ENCODE data around the gene PRDM5. TPM values are rescaled to one million over a fixed set of nuclear protein-coding genes. Genes with fewer than 3 reads are reported as not detected.

PRDM5 gene
- total and polyA plus RNA-seq, 4 donors, result 4.4 to 26.0 (median 9.3) TPM

DNA sequence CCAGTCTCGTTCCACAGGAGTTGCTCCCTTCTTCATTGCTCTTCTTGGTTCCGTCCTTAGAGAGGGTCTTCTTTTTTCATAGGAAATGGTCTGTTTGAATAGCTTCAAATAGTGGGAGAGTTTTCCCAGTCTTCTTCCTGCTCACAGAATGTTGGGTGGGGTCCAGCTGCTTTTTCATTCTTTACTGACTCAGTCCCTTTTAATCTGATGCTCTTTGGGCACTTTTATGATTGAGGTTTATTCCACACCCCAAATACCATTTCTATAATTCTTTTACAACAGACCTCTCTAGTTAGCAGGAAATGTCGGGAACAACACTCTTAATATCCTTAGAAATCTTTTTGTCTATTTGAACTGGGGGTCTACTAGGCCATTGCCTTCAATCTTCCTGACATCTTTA lies 239.5 kb downstream of the PRDM5 start:
- 85% methylated on average over 3 of the region's 3 CpGs for WGBS, 2 donors
- ATAC-seq (ENCODE audit: low FRiP score) (no peak), DNase-seq (no peak)
- no peaks in the 10 kb centered on the region for H3K9me3 ChIP-seq (ENCODE audit: control insufficient read depth, low read length)
- H3K27ac ChIP-seq (ENCODE audit: low read depth in 1 of 2, low read length in 2 of 2), result no peak overlapping the region
- no peaks in the 10 kb centered on the region for H3K4me1 ChIP-seq (ENCODE audit: control insufficient read depth in 1 of 2, insufficient read depth in 2 of 2, low read length in 2 of 2)
- H3K36me3 ChIP-seq (ENCODE audit: control insufficient read depth in 1 of 2, insufficient read depth in 2 of 2, low read length in 1 of 2), result no peaks in the 10 kb centered on the region
- intact Hi-C loops (cut with DNase I), result no loop called here
- no peak overlapping the region for H3K4me3 ChIP-seq (ENCODE audit: low read length in 2 of 2)
- no peaks in the 10 kb centered on the region for H3K27me3 ChIP-seq (ENCODE audit: control insufficient read depth in 1 of 2, insufficient read depth in 2 of 2, low read length in 1 of 2)

DNA sequence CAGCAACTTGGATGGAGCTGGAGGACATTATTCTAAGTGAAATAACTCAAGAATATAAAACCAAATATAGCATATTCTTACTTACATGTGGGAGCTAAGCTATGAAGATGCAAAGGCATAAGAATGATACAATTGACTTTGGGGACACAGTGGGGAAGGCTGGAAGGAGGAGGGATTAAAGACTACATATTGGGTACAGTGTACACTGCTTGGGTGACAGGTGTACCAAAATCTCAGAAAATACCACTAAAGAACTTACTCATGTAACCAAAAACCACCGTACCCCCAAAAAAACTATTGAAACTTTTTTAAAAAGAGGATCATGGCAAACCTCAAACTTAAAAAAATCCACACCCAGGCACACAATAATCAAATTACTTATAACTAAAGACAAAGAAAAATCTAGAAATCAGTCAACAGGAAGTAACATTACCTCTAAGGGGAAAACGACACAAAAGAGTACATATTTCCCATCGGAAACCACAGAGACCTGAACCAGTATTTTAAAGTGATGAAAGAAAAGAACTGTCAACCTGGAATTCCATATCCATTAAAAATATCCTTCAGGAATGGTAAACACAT lies 241.8 kb downstream of the PRDM5 start:
- Histone ChIP-seq H3K36me3 (ENCODE audit: control insufficient read depth in 1 of 2, insufficient read depth in 2 of 2, low read length in 1 of 2) (no peaks in the 10 kb centered on the region), H3K4me3 (ENCODE audit: low read length in 2 of 2) (no peak overlapping the region), H3K27ac (ENCODE audit: low read depth in 1 of 2, low read length in 2 of 2) (no peak overlapping the region), H3K27me3 (ENCODE audit: control insufficient read depth in 1 of 2, insufficient read depth in 2 of 2, low read length in 1 of 2) (no peaks in the 10 kb centered on the region), H3K4me1 (ENCODE audit: control insufficient read depth in 1 of 2, insufficient read depth in 2 of 2, low read length in 2 of 2) (no peaks in the 10 kb centered on the region), H3K9me3 (ENCODE audit: control insufficient read depth, low read length) (no peaks in the 10 kb centered on the region)
- intact Hi-C loops (cut with DNase I), result no loop called here
- no peak for DNase-seq
- WGBS, 2 donors, result 74 to 95% methylated on average over 3 of the region's 3 CpGs
- ATAC-seq (ENCODE audit: low FRiP score), result no peak

DNA sequence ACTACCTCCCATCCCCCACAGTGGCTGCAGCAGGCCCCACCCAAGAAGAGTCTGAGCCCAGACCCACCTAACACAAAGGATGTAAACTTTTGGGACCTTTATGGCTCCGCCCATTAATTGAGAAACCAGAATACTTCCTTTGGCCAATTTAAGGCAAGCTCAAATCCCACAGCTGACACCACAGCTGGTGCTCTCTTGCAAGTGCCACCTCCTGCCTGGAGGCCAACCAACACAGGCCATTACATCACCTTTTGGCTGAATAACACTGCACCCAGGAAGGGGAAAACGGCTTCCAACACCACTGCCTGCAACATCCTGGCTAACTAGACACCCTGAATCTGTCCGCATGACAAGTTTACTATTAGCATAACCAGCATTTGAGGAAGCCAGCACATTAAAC lies 248.8 kb downstream of the PRDM5 start:
- no peaks in the 10 kb centered on the region for H3K4me1 ChIP-seq (ENCODE audit: control insufficient read depth in 1 of 2, insufficient read depth in 2 of 2, low read length in 2 of 2)
- WGBS, 2 donors, result 81 to 82% methylated on average over 3 of the region's 3 CpGs
- ATAC-seq (ENCODE audit: low FRiP score), result no peak
- no peak overlapping the region for H3K27ac ChIP-seq (ENCODE audit: low read depth in 1 of 2, low read length in 2 of 2)
- H3K9me3 ChIP-seq (ENCODE audit: control insufficient read depth, low read length), result peaks cover 10% of the 10 kb centered on the region
- no peaks in the 10 kb centered on the region for H3K27me3 ChIP-seq (ENCODE audit: control insufficient read depth in 1 of 2, insufficient read depth in 2 of 2, low read length in 1 of 2)
- H3K4me3 ChIP-seq (ENCODE audit: low read length in 2 of 2), result no peak overlapping the region
- intact Hi-C loops (cut with DNase I), result no loop called here
- DNase-seq, result no peak
- H3K36me3 ChIP-seq (ENCODE audit: control insufficient read depth in 1 of 2, insufficient read depth in 2 of 2, low read length in 1 of 2), result peaks cover 0 to 2% of the 10 kb centered on the region in 2 donors

DNA sequence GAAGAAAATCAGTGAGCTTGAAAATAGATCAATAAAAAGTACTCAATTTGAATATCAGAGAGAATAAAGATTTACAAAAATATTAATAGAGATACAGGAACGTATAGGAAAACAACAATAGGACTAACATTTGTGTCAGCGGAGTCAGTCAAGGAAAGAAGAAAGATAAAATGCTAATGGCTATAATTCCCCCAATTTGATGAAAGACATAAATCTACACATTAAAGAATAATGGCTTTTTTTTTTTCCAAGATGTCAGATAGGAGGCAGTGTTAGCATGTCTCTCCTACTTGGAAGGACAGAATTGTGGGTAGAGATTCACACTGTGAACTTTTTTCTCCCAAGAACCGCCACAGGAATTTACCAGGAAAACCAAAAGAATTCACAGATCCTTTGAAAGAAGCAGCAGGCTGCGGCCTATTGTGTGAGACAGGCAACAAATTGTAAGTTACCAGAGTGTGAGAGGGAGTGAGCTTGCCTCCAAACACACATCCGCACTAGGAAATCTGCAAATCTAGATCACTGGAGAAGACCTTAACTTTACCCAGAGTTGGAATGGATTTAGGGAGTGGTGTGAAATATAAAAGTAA lies 249.9 kb downstream of the PRDM5 start:
- intact Hi-C loops (cut with DNase I), result no loop called here
- H3K4me3 ChIP-seq (ENCODE audit: low read length in 2 of 2), result no peak overlapping the region
- WGBS, 2 donors, result 92 to 93% methylated on average over 5 of the region's 5 CpGs

DNA sequence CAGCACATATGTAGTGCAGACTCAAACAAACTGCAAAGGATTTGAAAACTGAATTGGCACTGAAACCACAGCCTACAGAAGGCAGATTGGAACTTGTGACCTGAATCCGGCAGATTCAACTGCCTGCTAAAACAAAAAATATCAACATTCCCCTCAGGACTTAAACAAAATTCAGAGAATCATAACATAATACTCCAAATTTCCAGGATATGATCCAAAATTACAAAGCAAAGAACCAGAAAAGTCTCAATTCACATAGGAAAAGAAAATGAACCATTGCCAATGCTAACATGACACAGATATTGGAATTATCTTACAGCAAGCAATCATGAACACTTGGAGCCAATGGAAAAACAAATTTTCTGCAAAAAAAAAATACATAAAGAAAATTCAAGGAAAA lies 250.4 kb downstream of the PRDM5 start:
- Histone ChIP-seq H3K4me1 (ENCODE audit: control insufficient read depth in 1 of 2, insufficient read depth in 2 of 2, low read length in 2 of 2) (no peaks in the 10 kb centered on the region), H3K27me3 (ENCODE audit: control insufficient read depth in 1 of 2, insufficient read depth in 2 of 2, low read length in 1 of 2) (no peaks in the 10 kb centered on the region), H3K27ac (ENCODE audit: low read depth in 1 of 2, low read length in 2 of 2) (no peak overlapping the region), H3K9me3 (ENCODE audit: control insufficient read depth, low read length) (peaks cover 10% of the 10 kb centered on the region), H3K4me3 (ENCODE audit: low read length in 2 of 2) (no peak overlapping the region), H3K36me3 (ENCODE audit: control insufficient read depth in 1 of 2, insufficient read depth in 2 of 2, low read length in 1 of 2) (peaks cover 0 to 2% of the 10 kb centered on the region in 2 donors)
- intact Hi-C loops (cut with DNase I), result no loop called here
- ATAC-seq (ENCODE audit: low FRiP score) (no peak), DNase-seq (no peak)
- WGBS, 2 donors, result 0 to 13% methylated on average over 1 of the region's 1 CpG

More for the DNA sequence above, 249.9 kb downstream of the PRDM5 start:
- Histone ChIP-seq H3K9me3 (ENCODE audit: control insufficient read depth, low read length) (peaks cover 10% of the 10 kb centered on the region), H3K27ac (ENCODE audit: low read depth in 1 of 2, low read length in 2 of 2) (no peak overlapping the region), H3K4me1 (ENCODE audit: control insufficient read depth in 1 of 2, insufficient read depth in 2 of 2, low read length in 2 of 2) (no peaks in the 10 kb centered on the region), H3K36me3 (ENCODE audit: control insufficient read depth in 1 of 2, insufficient read depth in 2 of 2, low read length in 1 of 2) (peaks cover 0 to 2% of the 10 kb centered on the region in 2 donors), H3K27me3 (ENCODE audit: control insufficient read depth in 1 of 2, insufficient read depth in 2 of 2, low read length in 1 of 2) (no peaks in the 10 kb centered on the region)
- ATAC-seq (ENCODE audit: low FRiP score) (no peak), DNase-seq (no peak)

DNA sequence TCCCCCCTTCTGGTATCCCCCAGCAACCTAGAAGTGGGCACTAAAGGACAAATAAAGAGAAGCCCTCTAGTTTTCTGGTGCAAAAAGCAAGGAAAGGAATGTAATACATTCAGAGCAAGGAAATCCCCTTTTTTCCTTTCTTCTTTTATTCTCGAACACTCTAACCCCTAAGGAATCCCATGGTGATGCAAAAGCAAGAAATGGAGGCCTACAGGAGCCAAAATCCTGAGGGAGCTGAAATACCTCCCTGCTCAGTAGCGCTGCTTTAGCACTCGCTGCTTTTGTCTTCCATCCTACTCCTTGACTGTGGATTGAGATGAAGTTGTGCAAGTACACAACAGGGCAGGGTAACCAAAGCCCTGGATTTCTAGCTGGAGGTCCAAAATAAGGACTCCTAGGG lies 251.0 kb downstream of the PRDM5 start:
- Histone ChIP-seq H3K27ac (ENCODE audit: low read depth in 1 of 2, low read length in 2 of 2) (no peak overlapping the region), H3K27me3 (ENCODE audit: control insufficient read depth in 1 of 2, insufficient read depth in 2 of 2, low read length in 1 of 2) (no peaks in the 10 kb centered on the region), H3K4me1 (ENCODE audit: control insufficient read depth in 1 of 2, insufficient read depth in 2 of 2, low read length in 2 of 2) (no peaks in the 10 kb centered on the region), H3K36me3 (ENCODE audit: control insufficient read depth in 1 of 2, insufficient read depth in 2 of 2, low read length in 1 of 2) (peaks cover 0 to 2% of the 10 kb centered on the region in 2 donors), H3K4me3 (ENCODE audit: low read length in 2 of 2) (no peak overlapping the region), H3K9me3 (ENCODE audit: control insufficient read depth, low read length) (peaks cover 10% of the 10 kb centered on the region)
- WGBS, 2 donors, result 86 to 92% methylated on average over 3 of the region's 3 CpGs
- ATAC-seq (ENCODE audit: low FRiP score) (no peak), DNase-seq (no peak)
- intact Hi-C loops (cut with DNase I), result no loop called here

DNA sequence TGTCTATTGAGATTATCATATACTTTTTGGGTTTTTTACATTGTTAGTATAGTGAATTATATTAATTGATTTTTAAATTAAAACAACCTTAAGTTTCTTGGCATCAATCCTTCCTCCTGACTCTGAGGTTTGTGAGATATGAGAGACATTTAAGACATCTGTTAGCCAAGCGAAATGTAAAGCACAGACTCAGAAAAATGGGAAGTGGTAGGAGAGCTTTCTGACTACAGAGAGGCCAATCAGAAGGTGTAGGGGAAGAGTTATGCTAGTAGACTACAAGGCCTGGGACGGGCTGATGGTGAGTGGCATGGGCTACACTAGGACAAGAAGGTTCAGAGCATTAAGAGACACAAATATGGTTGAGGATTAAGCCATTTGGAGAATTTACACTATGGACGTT lies 255.4 kb downstream of the PRDM5 start:
- H3K4me3 ChIP-seq (ENCODE audit: low read length in 2 of 2), result no peak overlapping the region
- DNase-seq (no peak), ATAC-seq (ENCODE audit: low FRiP score) (no peak)
- H3K4me1 ChIP-seq (ENCODE audit: control insufficient read depth in 1 of 2, insufficient read depth in 2 of 2, low read length in 2 of 2), result no peaks in the 10 kb centered on the region
- H3K9me3 ChIP-seq (ENCODE audit: control insufficient read depth, low read length), result peaks cover 1% of the 10 kb centered on the region
- intact Hi-C loops (cut with DNase I), result no loop called here
- no peak overlapping the region for H3K27ac ChIP-seq (ENCODE audit: low read depth in 1 of 2, low read length in 2 of 2)
- H3K27me3 ChIP-seq (ENCODE audit: control insufficient read depth in 1 of 2, insufficient read depth in 2 of 2, low read length in 1 of 2), result no peaks in the 10 kb centered on the region
- peaks cover 0 to 2% of the 10 kb centered on the region in 2 donors for H3K36me3 ChIP-seq (ENCODE audit: control insufficient read depth in 1 of 2, insufficient read depth in 2 of 2, low read length in 1 of 2)
- 80 to 92% methylated on average over 3 of the region's 3 CpGs for WGBS, 2 donors

DNA sequence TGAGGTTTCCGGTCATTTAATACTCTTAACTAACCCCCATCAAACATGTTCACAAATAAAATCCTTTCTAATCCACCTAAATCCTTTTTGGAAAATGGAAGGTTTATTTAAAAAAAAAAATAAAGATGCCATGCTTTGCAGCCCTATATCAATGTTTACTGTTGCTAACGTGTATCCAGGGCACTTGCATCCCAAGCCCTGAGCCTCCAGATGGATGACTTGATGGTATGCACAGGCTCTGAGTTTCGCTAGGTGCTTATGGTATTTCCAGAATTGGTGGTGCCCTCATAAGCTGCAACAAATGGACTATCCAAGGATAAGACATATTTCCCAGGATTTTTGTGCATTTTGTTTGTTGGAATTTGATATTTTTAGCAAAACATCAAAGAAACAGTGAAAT lies 257.7 kb downstream of the PRDM5 start:
- Histone ChIP-seq H3K9me3 (ENCODE audit: control insufficient read depth, low read length) (no peaks in the 10 kb centered on the region), H3K4me3 (ENCODE audit: low read length in 2 of 2) (no peak overlapping the region), H3K36me3 (ENCODE audit: control insufficient read depth in 1 of 2, insufficient read depth in 2 of 2, low read length in 1 of 2) (no peaks in the 10 kb centered on the region), H3K27me3 (ENCODE audit: control insufficient read depth in 1 of 2, insufficient read depth in 2 of 2, low read length in 1 of 2) (no peaks in the 10 kb centered on the region), H3K27ac (ENCODE audit: low read depth in 1 of 2, low read length in 2 of 2) (no peak overlapping the region), H3K4me1 (ENCODE audit: control insufficient read depth in 1 of 2, insufficient read depth in 2 of 2, low read length in 2 of 2) (no peaks in the 10 kb centered on the region)
- 89 to 93% methylated on average over 3 of the region's 3 CpGs for WGBS, 2 donors
- intact Hi-C loops (cut with DNase I), result no loop called here
- ATAC-seq (ENCODE audit: low FRiP score) (no peak), DNase-seq (no peak)

DNA sequence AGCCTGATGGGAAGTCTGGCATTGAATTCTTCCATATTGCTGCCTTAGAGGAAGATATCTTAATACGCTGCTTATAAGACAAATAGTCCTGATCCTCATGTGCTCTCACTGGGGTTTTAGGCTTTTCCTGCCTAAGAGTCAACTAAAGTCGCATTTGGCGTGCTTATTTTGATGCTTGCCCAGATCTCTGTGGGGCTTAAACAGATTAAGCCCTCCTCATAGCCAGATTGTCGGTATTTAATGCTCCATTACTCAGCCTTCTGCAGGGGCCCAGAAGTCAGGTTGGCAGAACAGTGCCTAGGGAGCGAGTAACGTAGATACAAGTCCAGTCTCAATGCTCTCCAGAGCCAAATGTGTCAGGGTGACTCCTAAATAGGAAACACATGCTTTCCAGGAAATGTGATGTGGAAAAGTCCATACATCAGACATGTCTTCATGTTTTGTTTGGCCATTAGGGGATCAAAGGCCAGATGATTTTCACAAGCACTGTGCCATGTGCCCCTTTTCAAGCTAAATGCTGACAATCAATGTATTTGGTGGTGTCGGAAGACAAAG lies 262.8 kb downstream of the PRDM5 start:
- intact Hi-C loops (cut with DNase I), result no loop called here
- no peak for DNase-seq
- Histone ChIP-seq H3K4me1 (ENCODE audit: control insufficient read depth in 1 of 2, insufficient read depth in 2 of 2, low read length in 2 of 2) (no peaks in the 10 kb centered on the region), H3K9me3 (ENCODE audit: control insufficient read depth, low read length) (peaks cover 2% of the 10 kb centered on the region), H3K4me3 (ENCODE audit: low read length in 2 of 2) (no peak overlapping the region), H3K27me3 (ENCODE audit: control insufficient read depth in 1 of 2, insufficient read depth in 2 of 2, low read length in 1 of 2) (no peaks in the 10 kb centered on the region), H3K36me3 (ENCODE audit: control insufficient read depth in 1 of 2, insufficient read depth in 2 of 2, low read length in 1 of 2) (no peaks in the 10 kb centered on the region), H3K27ac (ENCODE audit: low read depth in 1 of 2, low read length in 2 of 2) (no peak overlapping the region)
- 60 to 69% methylated on average over 7 of the region's 7 CpGs for WGBS, 2 donors
- ATAC-seq (ENCODE audit: low FRiP score), result no peak
